Measurements from ENCODE around the gene RBMS2.

The RBMS2 gene

GRCh38 chr12:56590237-56590830 is 68.7 kb downstream of the RBMS2 start:
- Histone ChIP-seq H3K36me3 (replicated peaks; ENCODE audit: low read depth, low read length) (peaks cover 4% of the 10 kb centered on the region), H3K4me1 (ENCODE audit: low read length) (no peaks in the 10 kb centered on the region), H4K20me1 (ENCODE audit: insufficient read depth, low read length) (no peaks in the 10 kb centered on the region), H3K4me2 (ENCODE audit: low read length) (no peak overlapping the region), H3K79me2 (ENCODE audit: low read length) (no peaks in the 10 kb centered on the region), H2AFZ (ENCODE audit: low read depth, low read length) (no peak overlapping the region), H3K9ac (ENCODE audit: low read length) (no peak overlapping the region), H3K4me3 (ENCODE audit: low read length) (no peak overlapping the region), H3K27ac (ENCODE audit: low read length) (no peak overlapping the region), H3K27me3 (ENCODE audit: low read depth, low read length) (no peaks in the 10 kb centered on the region), H3K9me3 (ENCODE audit: insufficient read depth, low read length) (no peaks in the 10 kb centered on the region)
- TF ChIP-seq CTCF (IDR thresholded peaks at IDR 0.05; ENCODE audit: low read depth, low read length) (peak; percentile 65), EZH2phosphoT487 (IDR thresholded peaks at IDR 0.05; ENCODE audit: low read depth) (no peak)

- Histone ChIP-seq H2AFZ (ENCODE audit: low read depth, low read length) (no peak overlapping the region), H3K27ac (ENCODE audit: low read length) (no peak overlapping the region), H3K4me2 (ENCODE audit: low read length) (no peak overlapping the region), H3K9me3 (ENCODE audit: insufficient read depth, low read length) (no peaks in the 10 kb centered on the region), H3K79me2 (ENCODE audit: low read length) (no peaks in the 10 kb centered on the region), H3K4me1 (ENCODE audit: low read length) (no peaks in the 10 kb centered on the region), H4K20me1 (ENCODE audit: insufficient read depth, low read length) (no peaks in the 10 kb centered on the region), H3K27me3 (ENCODE audit: low read depth, low read length) (no peaks in the 10 kb centered on the region), H3K9ac (ENCODE audit: low read length) (no peak overlapping the region), H3K36me3 (replicated peaks; ENCODE audit: low read depth, low read length) (peaks cover 8% of the 10 kb centered on the region), H3K4me3 (ENCODE audit: low read length) (no peak overlapping the region)
- TF ChIP-seq CTCF (IDR thresholded peaks at IDR 0.05; ENCODE audit: low read depth, low read length) = no peak
- TF ChIP-seq EZH2phosphoT487 (IDR thresholded peaks at IDR 0.05; ENCODE audit: low read depth) = no peak
These were observed 69.5 kb downstream of the RBMS2 start for GRCh38 chr12:56591126-56591525.

GRCh38 chr12:56591961-56592360 is 70.3 kb downstream of the RBMS2 start:
- H3K9ac ChIP-seq (ENCODE audit: low read length) = no peak overlapping the region
- H3K79me2 ChIP-seq (ENCODE audit: low read length) = no peaks in the 10 kb centered on the region
- H3K36me3 ChIP-seq (replicated peaks; ENCODE audit: low read depth, low read length) = peaks cover 10% of the 10 kb centered on the region
- H3K4me2 ChIP-seq (ENCODE audit: low read length) = no peak overlapping the region
- no peaks in the 10 kb centered on the region for H3K27me3 ChIP-seq (ENCODE audit: low read depth, low read length)
- H2AFZ ChIP-seq (ENCODE audit: low read depth, low read length) = no peak overlapping the region
- H3K4me3 ChIP-seq (ENCODE audit: low read length) = no peak overlapping the region
- H3K9me3 ChIP-seq (ENCODE audit: insufficient read depth, low read length) = no peaks in the 10 kb centered on the region
- H3K4me1 ChIP-seq (ENCODE audit: low read length) = no peaks in the 10 kb centered on the region
- H3K27ac ChIP-seq (ENCODE audit: low read length) = no peak overlapping the region
- no peak for TF ChIP-seq EZH2phosphoT487 (IDR thresholded peaks at IDR 0.05; ENCODE audit: low read depth)
- no peak for TF ChIP-seq CTCF (IDR thresholded peaks at IDR 0.05; ENCODE audit: low read depth, low read length)
- H4K20me1 ChIP-seq (ENCODE audit: insufficient read depth, low read length) = no peaks in the 10 kb centered on the region

GRCh38 chr12:56593909-56594621 is 72.4 kb downstream of the RBMS2 start:
- Histone ChIP-seq H3K9ac (ENCODE audit: low read length) (no peak overlapping the region), H3K27me3 (ENCODE audit: low read depth, low read length) (no peaks in the 10 kb centered on the region), H3K4me2 (ENCODE audit: low read length) (no peak overlapping the region), H3K27ac (ENCODE audit: low read length) (no peak overlapping the region), H3K4me1 (ENCODE audit: low read length) (no peaks in the 10 kb centered on the region), H3K36me3 (replicated peaks; ENCODE audit: low read depth, low read length) (peaks cover 27% of the 10 kb centered on the region), H2AFZ (ENCODE audit: low read depth, low read length) (no peak overlapping the region), H3K9me3 (ENCODE audit: insufficient read depth, low read length) (no peaks in the 10 kb centered on the region), H4K20me1 (ENCODE audit: insufficient read depth, low read length) (no peaks in the 10 kb centered on the region), H3K79me2 (ENCODE audit: low read length) (no peaks in the 10 kb centered on the region), H3K4me3 (ENCODE audit: low read length) (no peak overlapping the region)
- TF ChIP-seq EZH2phosphoT487 (IDR thresholded peaks at IDR 0.05; ENCODE audit: low read depth) = no peak
- TF ChIP-seq CTCF (IDR thresholded peaks at IDR 0.05; ENCODE audit: low read depth, low read length) = peak; percentile 69

All from OCI-LY3 (cell line).